HG03064 (cell line): ENCODE data around the gene DOCK7.
"Not testable (repeated sequence)": the region's sequence is repeated elsewhere in the genome, so short reads cannot be mapped to it uniquely, and the experiment has no call there.

Source experiments
- ATAC-seq: cut with Tn5 transposase; IDR thresholded peaks from one replicate; pipeline ENCODE4 v1.9.1; 2021; ENCODE audit warnings: low read depth; ENCODE audit not compliant: unreplicated experiment

The DOCK7 gene

GRCh38 chr1:62539028-62539447, 149.1 kb downstream of the DOCK7 start:
- no peak for ATAC-seq

- ATAC-seq, result no peak
Observed at GRCh38 chr1:62536865-62537264, 151.3 kb downstream of the DOCK7 start.

- ATAC-seq, result no peak
Observed at GRCh38 chr1:62530516-62531154, 157.6 kb downstream of the DOCK7 start.

- ATAC-seq, result no peak
Observed at GRCh38 chr1:62529227-62529626, 159.0 kb downstream of the DOCK7 start.

GRCh38 chr1:62528015-62528414, 160.2 kb downstream of the DOCK7 start:
- ATAC-seq, result no peak

GRCh38 chr1:62527346-62527745, 160.8 kb downstream of the DOCK7 start:
- ATAC-seq, result not testable (repeated sequence)

- ATAC-seq, result no peak
Observed at GRCh38 chr1:62523860-62524259, 164.3 kb downstream of the DOCK7 start.

- no peak for ATAC-seq
Observed at GRCh38 chr1:62516600-62516999, 171.6 kb downstream of the DOCK7 start.

- ATAC-seq, result no peak
Observed at GRCh38 chr1:62514746-62515423, 173.3 kb downstream of the DOCK7 start.

- no peak for ATAC-seq
Observed at GRCh38 chr1:62513013-62513412, 175.2 kb downstream of the DOCK7 start.

- ATAC-seq, result no peak
Observed at GRCh38 chr1:62509028-62509427, 179.2 kb downstream of the DOCK7 start.

GRCh38 chr1:62508187-62508758, 179.9 kb downstream of the DOCK7 start:
- ATAC-seq, result no peak

- no peak for ATAC-seq
Observed at GRCh38 chr1:62500210-62500609, 188.0 kb downstream of the DOCK7 start.

- no peak for ATAC-seq
Observed at GRCh38 chr1:62494137-62494536, 194.0 kb downstream of the DOCK7 start.

- ATAC-seq, result no peak
Observed at GRCh38 chr1:62493656-62494055, 194.5 kb downstream of the DOCK7 start.

- ATAC-seq, result no peak
Observed at GRCh38 chr1:62492521-62492920, 195.7 kb downstream of the DOCK7 start.

GRCh38 chr1:62487956-62488355, 200.2 kb downstream of the DOCK7 start:
- no peak for ATAC-seq

- no peak for ATAC-seq
Observed at GRCh38 chr1:62484824-62485468, 203.2 kb downstream of the DOCK7 start.

GRCh38 chr1:62481681-62482080, 206.5 kb downstream of the DOCK7 start:
- no peak for ATAC-seq

GRCh38 chr1:62476525-62477219, 211.5 kb downstream of the DOCK7 start:
- no peak for ATAC-seq

GRCh38 chr1:62467092-62467491, 221.1 kb downstream of the DOCK7 start:
- no peak for ATAC-seq
